8988T (cell line): ENCODE data around the gene CELF4.
A peak's percentile ranks its signal among the peaks of the same experiment; 100 is the strongest.

Source experiments
- DNase-seq: peaks from one replicate; pipeline ENCODE4 v3.0.0; 2011

CELF4 gene

DNA sequence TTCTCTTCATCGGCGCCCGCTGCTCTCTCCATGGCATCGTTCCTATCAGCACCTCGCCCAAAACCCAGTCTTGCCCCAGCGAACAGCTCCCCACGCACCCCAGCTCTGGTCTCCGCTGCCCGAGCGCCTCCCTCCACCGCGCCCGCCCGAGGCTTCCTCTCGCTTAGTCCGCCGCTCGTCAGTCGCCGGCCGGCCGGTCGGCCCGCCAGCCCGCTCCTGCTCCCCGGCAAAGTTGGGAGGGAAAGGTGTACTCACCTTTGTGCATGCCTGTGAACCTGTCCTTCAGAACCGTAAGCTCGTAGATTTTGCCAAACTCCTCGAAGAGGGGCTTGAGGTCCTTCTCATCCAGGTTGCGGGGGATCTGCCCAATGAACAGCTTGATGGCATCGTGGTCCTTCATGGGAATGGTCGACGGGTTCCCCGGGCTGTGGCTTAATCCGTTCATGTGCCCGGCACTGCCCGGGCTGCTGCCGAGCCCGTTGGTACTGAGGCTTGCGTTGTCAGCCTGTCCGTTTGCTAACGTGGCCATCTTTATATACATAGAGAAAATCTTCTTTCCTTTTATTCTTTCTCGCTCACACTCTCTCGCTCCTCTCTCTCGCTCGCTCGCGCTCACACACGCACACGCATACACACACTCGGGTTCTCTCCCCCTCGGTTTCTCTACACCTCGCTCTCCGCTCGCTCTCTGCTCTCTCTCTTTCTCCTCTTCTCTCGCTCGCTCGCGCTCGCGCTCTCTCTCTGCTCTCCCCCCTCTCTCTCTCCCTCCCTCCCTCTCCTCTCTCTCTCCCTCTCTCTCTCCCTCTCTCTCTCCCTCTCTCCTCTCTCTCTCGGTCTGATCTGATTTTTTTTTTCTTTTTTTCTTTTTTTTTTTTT, at the start of gene CELF4:
CELF4 (minus strand) TSS at position 698 of the 876 bp plus-strand sequence.
- peak; percentile 71 for DNase-seq

GRCh38 chr18:37613253-37613565, 47.6 kb upstream of the CELF4 start:
- no peak for DNase-seq

- DNase-seq: no peak
These were observed 47.1 kb upstream of the CELF4 start for GRCh38 chr18:37612524-37613252.

DNA sequence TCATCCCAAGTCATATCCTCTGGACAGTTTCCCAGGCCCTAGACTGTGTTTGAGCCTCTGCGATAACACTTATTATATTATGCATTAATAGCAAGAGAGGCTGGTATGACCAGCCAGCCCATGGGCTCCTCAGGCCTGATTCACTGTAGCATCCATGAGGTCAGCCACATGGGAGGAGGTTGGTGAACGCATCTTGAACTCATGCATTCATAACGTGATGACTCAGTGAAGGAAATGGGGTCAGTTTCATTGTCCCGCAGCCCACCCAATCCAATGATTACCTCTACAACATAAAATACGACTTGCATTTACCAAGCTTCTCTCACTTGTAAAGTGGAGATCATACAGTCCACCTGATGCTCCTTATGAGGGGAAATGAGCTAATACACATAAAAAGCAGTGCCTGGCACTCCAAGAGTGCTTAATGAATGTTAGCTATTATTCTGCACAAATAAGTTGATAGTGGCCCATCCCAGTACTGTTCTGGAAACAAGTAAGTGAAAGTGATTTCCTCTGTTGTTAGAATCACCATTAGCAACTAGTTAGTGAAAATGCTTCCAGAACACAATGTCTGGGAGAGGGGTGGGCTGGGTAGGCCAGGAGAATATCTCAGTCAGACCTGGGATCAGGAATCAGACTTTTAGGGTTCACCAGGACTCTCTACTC, 46.1 kb upstream of the CELF4 start:
- DNase-seq: no peak

DNA sequence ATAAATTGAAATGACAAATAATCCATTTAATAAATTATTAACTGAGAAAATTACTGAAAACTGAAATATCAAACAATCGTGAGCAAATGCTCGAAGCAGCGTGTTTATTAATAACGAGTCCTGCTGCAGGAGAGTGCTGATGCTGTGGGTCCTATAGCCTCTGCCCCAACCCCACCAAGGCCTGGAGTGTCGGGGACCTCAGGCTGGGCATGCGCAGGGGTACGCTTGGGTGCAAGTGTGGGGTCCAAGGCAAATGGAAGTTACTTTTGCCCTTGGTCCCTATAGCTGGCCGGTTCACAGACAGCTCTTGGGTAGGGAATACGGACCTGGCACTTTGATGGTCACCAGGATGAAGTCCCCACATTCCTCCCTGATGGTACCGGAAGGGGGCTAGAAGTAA, 43.3 kb upstream of the CELF4 start:
- DNase-seq: no peak

GRCh38 chr18:37607281-37607680, 41.7 kb upstream of the CELF4 start:
- DNase-seq: no peak

DNA sequence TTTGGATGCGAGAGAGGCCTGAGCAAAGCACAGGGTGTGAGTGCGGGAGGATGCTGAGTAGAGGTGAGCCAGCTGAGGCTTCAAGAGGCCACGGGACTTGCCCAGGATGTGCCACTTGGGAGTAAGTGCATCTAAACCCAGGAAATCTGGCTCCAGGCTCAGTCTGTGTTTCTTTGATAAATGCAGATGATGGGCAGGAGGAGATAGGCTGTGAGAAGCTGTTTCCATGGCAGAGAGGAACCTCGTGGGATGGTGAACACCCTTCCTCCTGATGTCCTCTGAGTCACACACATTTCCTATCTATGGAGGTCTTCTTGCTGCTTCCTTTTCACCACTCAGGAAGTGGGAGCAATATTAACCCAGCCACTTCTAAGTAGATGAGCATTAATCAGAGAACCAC, 38.4 kb upstream of the CELF4 start:
- no peak for DNase-seq

DNA sequence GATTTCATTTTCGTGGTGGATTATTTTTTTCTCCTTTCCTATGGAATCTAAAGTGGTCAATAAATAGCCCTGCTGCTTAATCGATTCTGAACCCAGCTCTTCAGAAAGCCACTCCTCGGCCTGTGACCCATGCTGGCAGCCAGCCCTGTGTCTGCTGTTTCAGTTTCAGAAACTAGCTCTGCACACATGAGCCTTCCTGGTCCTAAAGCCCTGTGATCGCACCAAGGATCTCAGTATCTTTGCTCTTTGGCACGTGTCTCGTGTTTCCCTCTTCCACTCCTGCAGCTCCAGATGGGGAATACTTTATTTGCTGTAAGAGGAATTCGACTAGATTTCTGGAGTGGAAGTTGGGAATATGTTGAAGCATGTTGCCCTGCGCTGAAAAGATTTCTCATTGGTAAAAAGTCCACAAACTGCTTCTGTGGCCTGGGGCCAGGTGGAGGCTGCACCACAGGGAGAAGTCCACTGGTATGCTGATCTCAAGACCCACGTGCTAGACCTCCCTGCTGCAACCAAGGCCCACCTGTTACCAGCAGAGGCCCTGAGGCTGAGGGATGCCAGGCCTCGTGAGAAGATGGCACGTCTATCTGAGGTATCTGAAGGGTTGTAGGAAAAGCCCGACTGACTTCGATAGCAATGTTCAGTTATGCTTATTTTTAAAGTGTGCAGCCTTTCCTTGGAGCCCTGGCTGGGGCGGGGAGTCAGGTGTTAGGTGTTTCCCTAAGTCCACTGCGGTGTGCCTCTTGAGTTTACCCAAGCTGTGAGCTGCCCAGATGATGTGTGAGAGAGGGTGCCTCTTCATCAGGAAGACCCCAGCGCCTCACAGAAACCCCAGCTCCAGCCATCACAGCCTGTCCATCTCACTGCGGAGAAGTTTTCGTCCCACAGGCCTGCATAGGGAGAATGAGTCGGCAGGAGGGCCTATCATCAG, 33.6 kb upstream of the CELF4 start:
- DNase-seq: no peak

DNA sequence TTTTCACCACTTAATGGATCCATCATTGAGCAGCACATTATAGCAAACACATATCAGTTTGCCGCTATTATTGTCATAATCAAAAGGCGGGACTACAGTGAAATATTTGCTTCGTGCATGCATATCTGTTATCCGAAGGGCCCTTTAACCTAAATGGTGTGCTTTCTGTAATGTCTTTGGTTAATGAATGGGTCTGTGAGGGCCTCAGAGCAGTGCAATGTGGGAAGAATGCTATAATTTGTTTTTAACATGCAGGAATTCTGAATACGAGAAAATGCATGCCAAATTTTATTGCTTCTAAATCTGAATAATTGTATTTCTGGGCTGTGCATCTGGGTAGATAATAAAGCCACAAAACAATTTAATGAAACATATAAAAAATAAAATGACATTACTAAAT, 32.8 kb upstream of the CELF4 start:
- DNase-seq: no peak

DNA sequence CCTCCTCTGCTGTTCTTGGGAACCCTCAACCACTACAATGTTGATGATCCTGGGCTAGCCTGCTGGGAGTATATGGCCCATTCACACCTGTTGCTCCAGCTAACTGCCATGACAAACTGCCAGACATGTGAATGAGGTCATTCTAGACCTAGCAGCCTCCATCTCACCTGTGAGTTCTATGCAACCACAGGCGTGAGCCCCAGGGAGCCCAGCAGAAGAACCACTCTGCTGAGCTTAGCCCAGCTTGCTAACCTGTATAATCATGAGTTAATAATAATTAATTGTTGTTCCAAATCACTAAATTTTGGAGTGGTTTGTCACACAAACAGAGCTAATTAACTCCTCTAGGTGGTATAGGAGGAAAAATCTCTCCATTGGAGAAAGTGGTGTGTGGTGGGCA, 24.7 kb upstream of the CELF4 start:
- DNase-seq: no peak

- no peak for DNase-seq
These were observed 22.7 kb upstream of the CELF4 start for GRCh38 chr18:37588289-37588688.

- no peak for DNase-seq
These were observed 21.1 kb upstream of the CELF4 start for GRCh38 chr18:37586656-37587225.

GRCh38 chr18:37584952-37585695, 19.5 kb upstream of the CELF4 start:
- DNase-seq: no peak

GRCh38 chr18:37584217-37584616, 18.6 kb upstream of the CELF4 start:
- no peak for DNase-seq

DNA sequence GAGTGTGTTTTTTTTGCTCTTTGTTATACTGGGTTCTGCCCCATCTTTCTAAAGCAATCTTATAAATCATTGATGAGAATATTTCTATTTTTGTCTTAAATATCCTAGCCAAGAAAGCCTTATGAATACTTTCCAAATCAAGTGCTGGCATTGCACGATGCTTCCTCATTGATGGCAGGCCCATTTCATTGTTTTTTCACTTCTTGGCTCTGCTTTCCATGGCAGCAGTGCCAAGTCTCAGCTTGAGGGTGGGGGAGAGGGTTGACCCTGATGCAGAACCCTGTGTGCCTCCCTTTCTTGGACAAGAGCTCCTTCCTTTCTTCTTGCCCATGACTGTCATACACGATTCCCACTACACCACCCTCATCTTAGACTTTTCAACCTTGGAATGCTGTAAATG, 16.7 kb upstream of the CELF4 start:
- DNase-seq: no peak

DNA sequence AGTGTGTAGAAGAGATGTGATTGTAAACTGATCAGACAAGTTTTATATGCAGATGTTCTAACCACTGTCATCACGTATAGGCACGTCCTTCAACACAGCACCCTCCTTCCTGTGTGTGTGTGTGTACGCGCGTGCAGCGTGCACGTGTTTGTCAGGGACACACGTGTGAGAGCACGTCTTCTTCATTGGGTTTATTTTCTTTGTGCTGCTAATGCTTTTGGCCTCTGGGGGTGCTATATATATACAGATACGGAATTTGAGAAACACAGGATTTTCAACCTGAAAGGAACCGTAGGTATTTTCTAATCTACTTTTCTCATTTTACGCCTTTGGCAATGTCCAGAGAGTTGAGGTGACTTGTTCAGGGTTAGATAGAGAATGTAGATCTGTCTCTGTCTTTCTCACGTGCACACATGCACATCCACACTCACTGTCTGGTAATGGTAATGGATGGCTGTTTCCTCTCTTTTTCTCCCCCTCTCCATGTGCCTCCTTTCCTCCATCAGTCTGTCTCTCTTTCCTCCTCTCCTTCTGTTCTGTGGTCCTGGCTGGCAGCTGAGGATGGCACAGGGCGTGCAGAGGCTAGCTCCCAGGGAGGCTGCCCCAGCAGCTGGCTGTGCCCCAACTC, 13.4 kb upstream of the CELF4 start:
- no peak for DNase-seq

- no peak for DNase-seq
These were observed 12.6 kb upstream of the CELF4 start for GRCh38 chr18:37578182-37578678.

- no peak for DNase-seq
These were observed 11.5 kb upstream of the CELF4 start for GRCh38 chr18:37577051-37577611.

DNA sequence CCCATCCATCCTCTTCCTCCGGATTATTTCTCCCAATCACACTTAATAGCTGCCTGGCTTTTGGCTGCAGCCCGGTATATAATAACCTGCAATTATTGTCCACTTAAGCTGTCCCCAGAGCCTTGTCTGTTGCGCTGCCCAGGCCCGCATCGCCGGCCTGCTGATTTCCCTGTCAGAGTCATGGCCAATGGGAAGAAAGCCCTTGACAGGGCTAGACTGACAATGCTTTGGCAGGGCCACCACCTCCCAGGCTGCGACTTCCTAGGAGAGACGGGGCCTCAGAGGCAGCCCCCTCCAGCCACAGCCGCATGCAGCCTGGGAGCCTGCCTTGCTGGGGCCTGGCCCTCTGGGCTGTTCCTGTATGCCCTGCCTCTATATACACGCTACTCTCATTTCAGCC, 10.0 kb upstream of the CELF4 start:
- DNase-seq: no peak

- no peak for DNase-seq
These were observed 8.5 kb upstream of the CELF4 start for GRCh38 chr18:37574113-37574512.

- no peak for DNase-seq
These were observed 7.1 kb upstream of the CELF4 start for GRCh38 chr18:37572736-37573135.
